Thyroid gland (tissue), 4 donors: ENCODE measurements around the gene SNCA. TPM values are rescaled to one million over a fixed set of nuclear protein-coding genes. Genes with fewer than 3 reads are reported as not detected.

ENCODE experiments used
- DNase-seq, 2 donors: peaks; one replicate each; pipeline ENCODE4 v3.0.0-alpha.2; 2019
- H3K27ac ChIP-seq, 3 donors: fragments of 200-600 bp; sonication (generic); 1 replicate in 2 of 3; 2 replicates in 1 of 3; pipeline ENCODE4 v1.5.1; 2016 to 2019; ENCODE audit warnings: mild to moderate bottlenecking in 1 of 3, moderate library complexity in 1 of 3
- H3K27me3 ChIP-seq: fragments of 200-600 bp; sonication (generic); one replicate; pipeline ENCODE4 v1.5.1; 2019
- H3K36me3 ChIP-seq, 2 donors: fragments of 200-600 bp; sonication (generic); one replicate each; pipeline ENCODE4 v1.5.1; 2016 to 2019
- H3K4me1 ChIP-seq, 2 donors: fragments of 200-600 bp; sonication (generic); one replicate each; pipeline ENCODE4 v1.5.1; 2017 to 2019
- H3K4me3 ChIP-seq, 3 donors: fragments of 200-600 bp; sonication (generic); replicated peaks in 1 of 3; 1 replicate in 2 of 3; 2 replicates in 1 of 3; pipeline ENCODE4 v1.5.1; 2016; ENCODE audit warnings: mild to moderate bottlenecking in 1 of 3
- H3K9me3 ChIP-seq: fragments of 200-600 bp; sonication (generic); one replicate; pipeline ENCODE4 v1.5.1; 2017
- CTCF ChIP-seq, 6 experiments: fragments of 200-600 bp in 3 of 6; fragments of 450-650 bp in 3 of 6; sonication (generic) in 3 of 6; IDR thresholded peaks; one replicate each; pipeline ENCODE4 v1.5.1; 2016 to 2019; ENCODE audit warnings: antibody characterized with exemption in 6 of 6, mild to moderate bottlenecking in 2 of 6, inconsistent platforms in 1 of 6, moderate library complexity in 1 of 6
- POLR2A ChIP-seq, 2 donors: fragments of 450-650 bp; IDR thresholded peaks; one replicate each; pipeline ENCODE4 v1.6.1; 2017; ENCODE audit warnings: antibody characterized with exemption in 2 of 2, mild to moderate bottlenecking in 2 of 2, moderate library complexity in 1 of 2
- WGBS, 2 donors: methylation state at CpG; one replicate each; pipeline ENCODE4 v1.1.5; 2017; 5-methylcytosine and 5-hydroxymethylcytosine counted together
- intact Hi-C: fragments of 100-400 bp; cut with DNase I; formaldehyde crosslinking; loops from one replicate; pipeline ENCODE4 v1.15.1; 2023
- total RNA-seq, 4 donors: library from RNA; depleted of rRNA; stranded (reverse); fragments of >200 nt; gene quantifications; one replicate each; pipeline ENCODE4 v1.2.3, GENCODE V29; 2016

Gene SNCA
- total RNA-seq, 4 donors from 2014 or later = 5.3 to 22.7 (median 15.0) TPM

- Histone ChIP-seq H3K4me1 (no peaks in the 10 kb centered on the region), H3K36me3 (no peaks in the 10 kb centered on the region), H3K4me3 (no peak overlapping the region), H3K27ac (no peak overlapping the region), H3K9me3 (no peaks in the 10 kb centered on the region), H3K27me3 (no peaks in the 10 kb centered on the region)
- 84 to 91% methylated on average over 3 of the region's 3 CpGs for WGBS, 2 donors
- TF ChIP-seq CTCF (IDR thresholded peaks at IDR 0.05) (no peak), POLR2A (IDR thresholded peaks at IDR 0.05) (no peak)
- DNase-seq = no peak
- intact Hi-C loops = no loop called here
These were observed 103.0 kb downstream of the SNCA start for GRCh38 chr4:89733946-89734345.

DNA sequence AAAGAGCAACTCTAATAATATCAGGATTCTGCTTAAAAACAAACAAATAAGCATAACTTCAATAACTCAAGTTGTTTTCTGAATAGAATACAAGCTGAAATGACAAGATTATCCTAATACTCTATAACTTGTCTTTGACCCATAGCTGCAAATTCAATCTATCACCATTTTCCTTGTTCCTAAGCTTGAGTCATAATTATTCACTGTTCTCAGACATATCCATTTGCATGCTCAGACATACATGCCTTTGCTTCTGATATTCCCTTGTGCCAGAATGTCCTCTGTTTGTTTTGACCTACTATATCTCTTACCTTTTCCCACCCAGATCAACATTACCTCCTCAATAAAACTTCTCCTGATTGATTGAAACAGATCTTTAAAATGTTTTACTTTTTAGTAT is 109.7 kb downstream of the SNCA start:
- Histone ChIP-seq H3K4me3 (no peak overlapping the region), H3K27me3 (no peaks in the 10 kb centered on the region), H3K4me1 (peaks cover 0 to 5% of the 10 kb centered on the region in 2 donors), H3K27ac (no peak overlapping the region), H3K9me3 (no peaks in the 10 kb centered on the region), H3K36me3 (no peaks in the 10 kb centered on the region)
- intact Hi-C loops = no loop called here
- no peak for TF ChIP-seq POLR2A (IDR thresholded peaks at IDR 0.05)
- no peak for TF ChIP-seq CTCF (IDR thresholded peaks at IDR 0.05)
- no peak for DNase-seq

DNA sequence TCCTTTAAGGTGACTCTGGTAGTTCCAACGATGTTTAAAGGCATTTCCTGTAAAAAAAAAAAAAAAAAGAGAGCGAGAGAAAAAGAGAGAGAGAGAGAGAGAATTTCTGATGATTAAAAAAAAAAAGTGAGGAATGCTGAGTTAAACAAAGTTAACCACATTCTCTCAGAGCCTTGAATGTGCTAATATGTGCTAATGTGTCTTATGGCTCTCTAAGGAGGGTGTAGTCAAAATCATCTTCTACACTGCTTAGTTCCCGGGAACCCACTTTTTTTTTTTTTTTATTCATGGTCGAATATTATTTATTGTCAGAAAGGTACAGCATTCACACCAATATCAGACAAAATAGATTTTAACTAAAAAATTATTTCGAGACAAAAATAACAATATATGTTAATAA is 111.7 kb downstream of the SNCA start:
- Histone ChIP-seq H3K36me3 (no peaks in the 10 kb centered on the region), H3K4me1 (peaks cover 0 to 5% of the 10 kb centered on the region in 2 donors), H3K27ac (no peak overlapping the region), H3K9me3 (no peaks in the 10 kb centered on the region), H3K27me3 (no peaks in the 10 kb centered on the region), H3K4me3 (no peak overlapping the region)
- TF ChIP-seq POLR2A (IDR thresholded peaks at IDR 0.05) = no peak
- TF ChIP-seq CTCF (IDR thresholded peaks at IDR 0.05) = no peak
- intact Hi-C loops = no loop called here
- WGBS, 2 donors = 81 to 82% methylated on average over 5 of the region's 5 CpGs
- DNase-seq = no peak

DNA sequence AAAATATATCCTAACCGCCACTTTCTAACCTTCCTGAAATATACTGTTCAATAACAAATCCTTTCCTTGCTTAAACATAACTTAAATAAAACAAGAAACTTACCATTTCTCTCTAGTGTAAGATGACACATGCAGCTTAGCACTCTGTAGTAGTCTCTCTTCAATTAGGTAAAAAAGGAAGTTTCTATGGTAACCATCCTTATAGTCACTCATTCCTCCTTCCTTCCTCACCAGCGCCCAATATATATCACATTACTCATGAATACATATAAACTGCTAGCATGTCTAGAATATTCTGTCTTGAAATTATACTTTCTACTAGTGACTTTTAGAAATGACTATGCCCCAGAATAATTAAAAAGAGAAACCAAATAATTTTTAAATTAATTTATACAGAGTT is 112.2 kb downstream of the SNCA start:
- TF ChIP-seq POLR2A (IDR thresholded peaks at IDR 0.05) (no peak), CTCF (IDR thresholded peaks at IDR 0.05) (no peak)
- WGBS, 2 donors = 87 to 90% methylated on average over 2 of the region's 2 CpGs
- intact Hi-C loops = no loop called here
- H3K9me3 ChIP-seq = no peaks in the 10 kb centered on the region
- no peaks in the 10 kb centered on the region for H3K36me3 ChIP-seq
- peaks cover 2 to 5% of the 10 kb centered on the region in 2 donors for H3K4me1 ChIP-seq
- DNase-seq = no peak
- no peak overlapping the region for H3K27ac ChIP-seq
- no peaks in the 10 kb centered on the region for H3K27me3 ChIP-seq
- no peak overlapping the region for H3K4me3 ChIP-seq

DNA sequence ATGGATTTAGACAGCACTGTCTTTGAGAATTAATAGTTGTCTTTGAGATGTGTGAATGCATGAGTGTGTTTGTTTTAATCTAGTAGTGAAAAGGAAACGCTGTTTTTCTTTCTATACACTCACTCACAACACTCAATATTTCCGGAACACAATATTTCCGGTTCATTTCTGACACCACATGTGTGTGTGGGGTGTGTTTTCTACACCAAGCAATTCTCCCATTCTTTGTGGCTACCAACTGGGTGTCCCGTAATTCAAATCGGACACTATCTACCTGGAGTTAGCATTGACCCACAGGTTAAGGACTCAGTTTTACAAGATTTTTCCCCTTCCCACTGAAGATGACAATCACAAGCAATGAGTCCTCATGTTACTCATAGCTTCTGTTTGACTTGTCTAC is 113.9 kb downstream of the SNCA start:
- Histone ChIP-seq H3K4me3 (no peak overlapping the region), H3K9me3 (no peaks in the 10 kb centered on the region), H3K36me3 (no peaks in the 10 kb centered on the region), H3K4me1 (peaks cover 3 to 5% of the 10 kb centered on the region in 2 donors), H3K27me3 (no peaks in the 10 kb centered on the region), H3K27ac (no peak overlapping the region)
- no peak for DNase-seq
- 76 to 87% methylated on average over 5 of the region's 5 CpGs for WGBS, 2 donors
- TF ChIP-seq POLR2A (IDR thresholded peaks at IDR 0.05) (no peak), CTCF (IDR thresholded peaks at IDR 0.05) (no peak)
- intact Hi-C loops = no loop called here
